ENCODE results near the gene LETM1.

- TF ChIP-seq CTCF (CRISPR knock-in tag; IDR thresholded peaks at IDR 0.05): no peak
- no peak for TF ChIP-seq ETV6 (CRISPR knock-in tag; conservative IDR thresholded peaks at IDR 0.05)
- no peak for TF ChIP-seq POGK (CRISPR knock-in tag; conservative IDR thresholded peaks at IDR 0.05)
- no peak for TF ChIP-seq ZNF232 (CRISPR knock-in tag; IDR thresholded peaks at IDR 0.05; ENCODE audit: borderline replicate concordance)
- no peak for TF ChIP-seq ATF2 (CRISPR knock-in tag; IDR thresholded peaks at IDR 0.05)
- TF ChIP-seq XRCC5 (optimal IDR thresholded peaks at IDR 0.05; ENCODE audit: low read length): no peak
- TF ChIP-seq KDM1A (CRISPR knock-in tag; IDR thresholded peaks at IDR 0.05): no peak
These were observed 57.2 kb downstream of the LETM1 start for GRCh38 chr4:1798580-1799386.
